Common myeloid progenitor, CD34-positive (primary cell): ENCODE results near the gene PPFIA3.
A peak's percentile ranks its signal among the peaks of the same experiment; 100 is the strongest.

Source experiments
- CTCF ChIA-PET: fragments of 350-600 bp; sonication (Branson Sonifier 250); formaldehyde crosslinking; loops from one replicate; lab custom pipeline; 2021; ENCODE audit warnings: antibody characterized with exemption; lab: Charles Lee
- POLR2A ChIA-PET: fragments of 350-600 bp; sonication (Branson Sonifier 250); formaldehyde crosslinking; loops from one replicate; lab custom pipeline; 2021; ENCODE audit warnings: antibody characterized with exemption; lab: Charles Lee
- DNase-seq, 3 donors: peaks; one replicate each; pipeline versions ENCODE4 v3.0.0 to v3.0.0-alpha.2; 2013
- H3K27ac ChIP-seq, 2 experiments: 1 replicate in 1 of 2; 2 replicates in 1 of 2; pipeline ENCODE4 v1.7.0; 2013; ENCODE audit warnings: inconsistent platforms in 2 of 2, low read length in 2 of 2, mild to moderate bottlenecking in 2 of 2, low read depth in 1 of 2, moderate library complexity in 1 of 2; ENCODE audit not compliant: severe bottlenecking in 2 of 2, insufficient read depth in 1 of 2, poor library complexity in 1 of 2
- H3K27me3 ChIP-seq, 5 experiments: replicated peaks in 2 of 5; 1 replicate in 3 of 5; 2 replicates in 2 of 5; pipeline versions ENCODE4 v1.6.1 to v1.7.0; 2013; ENCODE audit warnings: low read length in 4 of 5, mild to moderate bottlenecking in 2 of 5, moderate library complexity in 2 of 5, inconsistent platforms in 1 of 5; ENCODE audit not compliant: insufficient read depth in 5 of 5, control insufficient read depth in 4 of 5
- H3K36me3 ChIP-seq, 4 experiments: 1 replicate in 2 of 4; 2 replicates in 2 of 4; pipeline versions ENCODE4 v1.6.1 to v1.7.0; 2013; ENCODE audit warnings: low read length in 3 of 4, control low read depth in 1 of 4, mild to moderate bottlenecking in 1 of 4; ENCODE audit not compliant: control insufficient read depth in 4 of 4, insufficient read depth in 4 of 4
- H3K4me1 ChIP-seq, 4 experiments: 1 replicate in 3 of 4; 2 replicates in 1 of 4; pipeline versions ENCODE4 v1.6.1 to v1.7.1; 2013; ENCODE audit warnings: low read length in 3 of 4, mild to moderate bottlenecking in 3 of 4, control low read depth in 1 of 4, inconsistent platforms in 1 of 4, moderate library complexity in 1 of 4; ENCODE audit not compliant: control insufficient read depth in 4 of 4, insufficient read depth in 4 of 4; ENCODE audit errors: control extremely low read depth in 1 of 4
- H3K4me3 ChIP-seq, 7 experiments: 1 replicate in 4 of 7; 2 replicates in 3 of 7; pipeline versions ENCODE4 v1.5.1 to v1.7.0; 2013; ENCODE audit warnings: mild to moderate bottlenecking in 7 of 7, low read length in 6 of 7, moderate library complexity in 6 of 7, inconsistent platforms in 2 of 7, low read depth in 2 of 7, control low read depth in 1 of 7; ENCODE audit not compliant: insufficient read depth in 4 of 7, control insufficient read depth in 1 of 7; ENCODE audit errors: extremely low read depth in 1 of 7
- H3K9me3 ChIP-seq, 5 experiments: 1 replicate in 4 of 5; 2 replicates in 1 of 5; pipeline versions ENCODE4 v1.6.1 to v1.7.1; 2013; ENCODE audit warnings: low read length in 4 of 5, mild to moderate bottlenecking in 2 of 5, inconsistent platforms in 1 of 5, low read depth in 1 of 5, moderate library complexity in 1 of 5; ENCODE audit not compliant: control insufficient read depth in 4 of 5, insufficient read depth in 2 of 5; ENCODE audit errors: control extremely low read depth in 1 of 5
- WGBS: methylation state at CpG from one replicate; pipeline ENCODE4 v1.1.5; 2013; ENCODE audit not compliant: insufficient coverage; 5-methylcytosine and 5-hydroxymethylcytosine counted together

PPFIA3 gene

DNA sequence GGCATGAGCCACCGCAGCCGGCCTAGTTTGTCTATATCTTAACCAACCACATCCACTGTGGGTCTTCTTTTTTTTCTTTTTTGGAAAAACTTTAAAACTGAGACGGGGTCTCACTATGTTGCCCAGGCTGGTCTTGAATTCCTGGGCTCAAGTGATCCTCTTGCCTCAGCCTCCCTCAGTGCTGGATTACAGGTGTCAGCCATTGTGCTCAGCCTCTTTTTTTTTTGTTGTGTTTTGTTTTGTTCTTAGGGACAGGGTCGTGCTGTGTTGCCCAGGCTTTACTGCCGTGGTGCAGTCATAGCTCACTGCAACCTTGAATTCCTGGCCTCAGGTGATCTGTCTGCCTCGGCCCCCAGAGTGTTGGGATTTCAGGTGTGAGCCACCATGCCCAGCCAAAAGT lies 26.7 kb upstream of the PPFIA3 start:
- Histone ChIP-seq H3K27me3 (no peaks in the 10 kb centered on the region), H3K9me3 (no peaks in the 10 kb centered on the region), H3K4me3 (no peak overlapping the region), H3K4me1 (no peaks in the 10 kb centered on the region), H3K36me3 (peaks cover 27 to 81% (median 66%) of the 10 kb centered on the region in 4 experiments), H3K27ac (no peak overlapping the region)
- 100% methylated on average over 4 of the region's 6 CpGs for WGBS
- no peak for DNase-seq
- ChIA-PET POLR2A (no interaction called here), CTCF (interaction anchor here (1.4 kb wide), 2 partner anchors 14 to 21 kb away, joined by 3 to 4 read pairs; no protein-coding TSS in a partner anchor)

DNA sequence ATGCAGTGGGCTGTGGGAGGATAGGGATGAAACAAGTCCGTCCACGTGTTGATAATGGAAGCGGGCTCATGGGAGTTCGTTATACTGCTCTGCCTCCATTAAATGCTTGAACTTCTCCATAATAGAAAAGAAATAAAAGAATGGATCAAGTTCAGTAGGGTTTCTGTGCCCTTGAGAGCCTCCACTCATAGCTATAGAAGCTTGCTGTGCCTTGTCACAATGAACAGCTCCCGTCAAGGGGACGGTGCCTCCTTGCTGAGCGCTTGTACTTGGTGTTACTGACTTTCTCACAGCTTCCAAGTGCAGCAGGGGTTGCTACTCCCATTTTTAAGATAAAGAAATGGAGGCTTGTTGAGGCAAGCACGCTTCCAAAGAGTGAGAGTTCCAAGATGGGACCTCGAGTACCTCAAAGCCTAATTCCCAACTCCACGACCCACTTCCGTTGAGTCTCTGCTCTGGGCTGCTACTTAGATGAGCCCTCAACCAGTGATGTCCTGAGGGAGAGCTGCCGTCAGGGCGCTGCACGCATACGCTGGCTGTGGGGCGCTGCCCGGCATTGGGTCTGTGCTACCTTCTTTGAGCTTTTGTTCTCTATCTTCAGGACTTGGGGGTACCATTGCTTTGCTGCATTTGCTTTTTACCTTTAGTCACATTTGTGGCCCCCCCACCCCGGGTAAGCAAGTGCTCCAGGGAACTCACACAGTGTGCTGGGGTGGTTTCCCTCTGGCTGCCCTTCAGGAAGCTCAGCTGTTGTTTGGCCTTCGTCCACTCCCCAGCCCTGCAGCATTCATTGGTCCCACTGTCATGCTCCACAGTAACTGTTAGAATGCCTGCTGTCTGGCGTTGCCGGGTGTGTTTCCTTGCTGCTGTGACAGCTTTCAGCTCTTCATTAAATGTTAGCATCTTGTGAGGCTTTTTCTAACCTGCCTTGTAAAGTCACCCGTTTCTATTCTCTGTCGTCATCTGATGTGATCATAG lies 24.6 kb upstream of the PPFIA3 start:
- ChIA-PET CTCF (interaction anchor here (0.8 to 2.6 kb wide), 8 partner anchors 9 to 104 kb away, joined by 3 to 11 read pairs (median 4); no protein-coding TSS in a partner anchor), POLR2A (no interaction called here)
- DNase-seq: no peak
- no peak overlapping the region for H3K4me3 ChIP-seq
- peaks cover 31 to 86% (median 73%) of the 10 kb centered on the region in 4 experiments for H3K36me3 ChIP-seq
- H3K27me3 ChIP-seq: no peaks in the 10 kb centered on the region
- no peaks in the 10 kb centered on the region for H3K9me3 ChIP-seq
- H3K27ac ChIP-seq: no peak overlapping the region
- H3K4me1 ChIP-seq: no peaks in the 10 kb centered on the region
- WGBS: 94% methylated on average over 19 of the region's 23 CpGs

DNA sequence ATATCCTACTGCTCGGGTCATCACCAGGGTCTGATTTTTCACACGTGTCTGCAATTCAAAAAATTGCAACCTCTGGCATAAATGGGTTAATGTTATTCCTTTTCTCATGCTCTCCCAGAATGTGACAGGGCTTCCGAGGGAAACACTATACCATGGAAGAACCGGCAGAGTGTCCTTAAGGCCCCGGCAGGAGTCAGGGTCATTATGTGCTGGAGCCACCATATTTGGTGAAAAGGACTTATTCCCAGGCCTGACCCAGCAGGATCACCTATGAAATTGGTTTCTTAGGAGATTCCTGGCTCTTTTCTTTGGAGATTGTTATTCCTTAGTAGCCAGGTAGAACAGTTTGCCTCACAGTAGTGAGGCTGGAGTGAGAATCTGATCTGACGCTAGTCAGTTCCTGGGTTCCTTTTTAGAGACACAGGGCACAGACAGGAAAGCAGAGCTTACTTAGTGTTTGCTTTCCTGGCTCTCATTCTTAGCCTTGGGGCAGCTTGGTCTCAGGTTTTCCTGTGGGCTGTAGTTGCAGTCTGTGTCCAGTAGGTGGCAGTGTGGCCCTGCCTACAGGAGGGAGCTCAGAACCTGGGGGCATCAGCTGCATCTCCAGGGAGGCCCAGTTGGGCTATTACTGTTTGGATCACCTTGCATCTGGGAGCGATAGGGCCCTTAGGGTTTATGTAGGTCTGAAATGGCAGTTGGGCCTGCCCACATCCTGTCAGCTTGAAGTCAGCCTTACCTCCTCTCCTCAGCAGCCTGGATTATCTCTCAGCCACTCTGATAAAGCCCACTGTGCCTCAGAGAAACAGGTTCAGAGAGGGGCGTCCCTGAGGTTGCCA lies 21.7 kb upstream of the PPFIA3 start:
- peaks cover 13 to 83% (median 71%) of the 10 kb centered on the region in 4 experiments for H3K36me3 ChIP-seq
- no peak overlapping the region for H3K4me3 ChIP-seq
- H3K27me3 ChIP-seq: no peaks in the 10 kb centered on the region
- DNase-seq: peak; percentile 71 to 88 (median 81)
- POLR2A ChIA-PET: interaction anchor here (0.6 to 1.1 kb wide), 2 partner anchors 12 to 400 kb away, joined by 3 to 4 read pairs; no protein-coding TSS in a partner anchor
- 77% methylated on average over 7 of the region's 8 CpGs for WGBS
- H3K4me1 ChIP-seq: no peaks in the 10 kb centered on the region
- no peaks in the 10 kb centered on the region for H3K9me3 ChIP-seq
- no peak overlapping the region for H3K27ac ChIP-seq
- CTCF ChIA-PET: interaction anchor here (0.6 to 3.3 kb wide), 34 partner anchors 9 to 309 kb away, joined by 3 to 35 read pairs (median 4); partner anchors contain the start of gene LIN7B

DNA sequence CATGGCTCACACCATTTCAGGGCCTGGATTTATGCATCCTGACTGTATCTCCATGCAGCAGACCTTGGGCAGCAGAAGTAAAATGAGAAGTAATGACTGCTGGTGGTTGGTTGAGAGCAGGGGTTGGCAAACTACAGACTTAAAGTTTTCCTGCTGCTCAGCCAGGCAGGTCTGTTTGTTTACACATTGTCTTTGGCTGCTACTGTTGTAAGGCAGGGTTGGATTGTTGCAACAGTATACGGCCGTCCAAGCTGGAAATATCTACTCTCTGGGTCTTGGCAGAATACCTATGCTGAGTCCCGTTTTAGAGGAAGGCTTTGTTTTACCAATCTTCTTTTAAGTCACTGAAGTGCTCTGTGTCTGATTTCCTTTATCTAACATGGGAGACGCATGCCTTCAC lies 20.5 kb upstream of the PPFIA3 start:
- DNase-seq: no peak
- WGBS: 100% methylated on average over 4 of the region's 4 CpGs
- Histone ChIP-seq H3K9me3 (no peaks in the 10 kb centered on the region), H3K27ac (no peak overlapping the region), H3K4me3 (no peak overlapping the region), H3K36me3 (peaks cover 12 to 85% (median 73%) of the 10 kb centered on the region in 4 experiments), H3K4me1 (no peaks in the 10 kb centered on the region), H3K27me3 (no peaks in the 10 kb centered on the region)
- CTCF ChIA-PET: interaction anchor here (0.5 to 3.3 kb wide), 14 partner anchors 8 to 380 kb away, joined by 3 to 35 read pairs (median 6); no protein-coding TSS in a partner anchor
- POLR2A ChIA-PET: interaction anchor here (1.1 kb wide), 1 partner anchor 11 kb away, joined by 4 read pairs; no protein-coding TSS in a partner anchor

DNA sequence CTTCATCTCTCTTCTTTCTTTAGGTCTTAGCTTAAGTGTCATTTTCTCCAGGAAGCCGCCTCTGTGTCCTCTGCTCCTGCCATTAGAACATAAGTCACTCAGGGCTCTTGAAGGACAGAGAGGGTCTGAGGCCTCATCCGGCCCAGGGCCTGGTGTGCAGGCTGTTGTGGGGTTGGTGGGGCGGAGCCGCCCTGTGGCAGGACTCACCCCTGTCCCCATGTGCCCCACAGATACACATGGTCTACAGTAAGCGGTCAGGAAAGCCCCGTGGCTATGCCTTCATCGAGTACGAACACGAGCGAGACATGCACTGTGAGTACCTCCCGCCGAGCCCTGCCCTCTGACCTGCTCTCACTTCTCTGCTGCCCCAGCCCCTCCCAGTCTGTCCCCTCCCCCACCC lies 18.2 kb upstream of the PPFIA3 start:
- WGBS: 96% methylated on average over 8 of the region's 12 CpGs
- H3K4me1 ChIP-seq: no peaks in the 10 kb centered on the region
- peaks cover 9 to 86% (median 74%) of the 10 kb centered on the region in 4 experiments for H3K36me3 ChIP-seq
- H3K27me3 ChIP-seq: no peaks in the 10 kb centered on the region
- H3K27ac ChIP-seq: no peak overlapping the region
- H3K9me3 ChIP-seq: no peaks in the 10 kb centered on the region
- ChIA-PET CTCF (interaction anchor here (0.9 to 2.2 kb wide), 3 partner anchors 12 to 98 kb away, joined by 3 to 9 read pairs (median 6); partner anchors contain the start of gene LIN7B), POLR2A (no interaction called here)
- H3K4me3 ChIP-seq: no peak overlapping the region
- DNase-seq: no peak

DNA sequence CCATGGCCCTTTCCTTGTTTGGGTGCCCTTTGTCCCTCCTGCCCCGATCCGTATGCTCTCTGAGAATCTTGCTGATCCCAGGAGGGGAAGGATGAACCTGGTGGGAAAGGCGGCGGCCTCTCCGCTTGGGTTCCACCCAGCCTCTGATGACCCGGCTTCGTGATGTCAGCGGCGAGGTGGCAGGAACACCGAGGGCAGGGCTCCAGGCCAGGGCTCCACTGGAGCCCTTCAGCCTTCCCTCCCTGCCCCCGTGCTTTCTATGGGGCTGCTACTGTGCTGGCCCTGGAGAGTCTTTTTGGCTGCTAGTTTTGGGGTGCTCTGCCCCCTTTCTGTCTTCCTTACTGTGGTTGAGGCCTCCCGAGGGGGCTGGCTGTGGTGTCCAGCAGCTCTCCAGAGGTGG lies 17.0 kb upstream of the PPFIA3 start:
- Histone ChIP-seq H3K4me1 (no peaks in the 10 kb centered on the region), H3K9me3 (no peaks in the 10 kb centered on the region), H3K36me3 (peaks cover 9 to 88% (median 75%) of the 10 kb centered on the region in 4 experiments), H3K4me3 (no peak overlapping the region), H3K27ac (no peak overlapping the region), H3K27me3 (no peaks in the 10 kb centered on the region)
- POLR2A ChIA-PET: interaction anchor here (1.4 kb wide), 1 partner anchor 12 kb away, joined by 3 read pairs; the partner anchor contains the start of gene LIN7B
- CTCF ChIA-PET: interaction anchor here (1.1 to 1.4 kb wide), 4 partner anchors 15 to 97 kb away, joined by 3 to 5 read pairs (median 4); no protein-coding TSS in a partner anchor
- WGBS: over 99% methylated on average over 11 of the region's 12 CpGs
- DNase-seq: no peak
